GM12878 (cell line): Measurements from ENCODE around the gene KCND3. TPM values are rescaled to one million over a fixed set of nuclear protein-coding genes. Genes with fewer than 3 reads are reported as not detected.

Experiments
- ATAC-seq: fragments of 200-7000 bp; cut with Tn5 transposase; 3 replicates; pipeline ENCODE4 v1.9.1; 2020; ENCODE audit warnings: mild to moderate bottlenecking, moderate library complexity
- BruUV-seq: library from RNA; stranded (reverse); fragments of 400-500 nt; replicated peaks from 2 replicates; lab custom pipeline; 2021; lab: Mats Ljungman, UMichigan
- CTCF ChIA-PET: fragments of 300-600 bp; sonication (Branson Sonifier 250); formaldehyde crosslinking; extraction: SDS; loops from one replicate; lab custom pipeline; 2021; ENCODE audit warnings: inconsistent platforms; lab: Yijun Ruan, JAX
- POLR2A ChIA-PET: fragments of 350-600 bp; formaldehyde crosslinking; extraction: SDS; loops from one replicate; lab custom pipeline; 2021; ENCODE audit warnings: inconsistent platforms; lab: Charles Lee
- RAD21 ChIA-PET: fragments of 300-600 bp; sonication (Branson Sonifier 250); formaldehyde crosslinking; loops from one replicate; lab custom pipeline; 2023; ENCODE audit warnings: antibody characterized with exemption; ENCODE audit not compliant: unreplicated experiment; lab: Charles Lee
- SMC1A ChIA-PET: fragments of 300-600 bp; sonication (Branson Sonifier 250); formaldehyde crosslinking; loops from one replicate; lab custom pipeline; 2023; ENCODE audit not compliant: unreplicated experiment, uncharacterized antibody; lab: Charles Lee
- DNase-seq: peaks from one replicate; pipeline ENCODE4 v3.0.0-alpha.2; 2011; ENCODE audit warnings: low read depth, low spot score
- FAIRE-seq: peaks from 3 replicates; lab custom pipeline; 2011; peaks lifted over from hg19 to GRCh38; lab: Jason Lieb, UNC
- H2AFZ ChIP-seq: 2 replicates; pipeline ENCODE4 v1.6.0; 2011; ENCODE audit warnings: low read depth, low read length, control low read depth; ENCODE audit not compliant: control insufficient read depth
- H3K27ac ChIP-seq: 2 replicates; pipeline ENCODE4 v1.5.1; 2011; ENCODE audit warnings: control low read depth; ENCODE audit not compliant: control insufficient read depth, insufficient read depth
- H3K27me3 ChIP-seq, 2 experiments: replicated peaks in 1 of 2; 2 replicates each; pipeline versions ENCODE4 v1.6.0 to v1.6.1; 2011; ENCODE audit warnings: low read length in 1 of 2; ENCODE audit not compliant: control insufficient read depth in 2 of 2, insufficient read depth in 2 of 2
- H3K36me3 ChIP-seq, 2 experiments: 2 replicates each; pipeline ENCODE4 v1.5.1; 2011; ENCODE audit warnings: low read length in 1 of 2; ENCODE audit not compliant: control insufficient read depth in 2 of 2, insufficient read depth in 2 of 2
- H3K4me1 ChIP-seq: 2 replicates; pipeline ENCODE4 v1.6.1; 2011; ENCODE audit warnings: mild to moderate bottlenecking, low read length, moderate library complexity, mixed read lengths; ENCODE audit not compliant: control insufficient read depth, insufficient read depth
- H3K4me2 ChIP-seq: 2 replicates; pipeline ENCODE4 v1.6.0; 2011; ENCODE audit warnings: control low read depth; ENCODE audit not compliant: control insufficient read depth, insufficient read depth
- H3K4me3 ChIP-seq: fragments of 200-600 bp; sonication (generic); 2 replicates; pipeline ENCODE4 v1.5.1; 2016
- H3K79me2 ChIP-seq: 2 replicates; pipeline ENCODE4 v1.6.0; 2011; ENCODE audit warnings: low read length; ENCODE audit not compliant: control insufficient read depth, insufficient read depth
- H3K9ac ChIP-seq: 2 replicates; pipeline ENCODE4 v1.8.0; 2011; ENCODE audit warnings: low read length, control low read depth, mixed read lengths; ENCODE audit not compliant: control insufficient read depth, insufficient read depth
- H3K9me3 ChIP-seq: replicated peaks from 3 replicates; pipeline ENCODE4 v1.5.1; 2011; ENCODE audit warnings: mild to moderate bottlenecking, low read length; ENCODE audit not compliant: control insufficient read depth, insufficient read depth
- H4K20me1 ChIP-seq: 2 replicates; pipeline ENCODE4 v1.6.0; 2011; ENCODE audit not compliant: control insufficient read depth, insufficient read depth
- ATF7 ChIP-seq: fragments of 450-650 bp; IDR thresholded peaks from 2 replicates; pipeline ENCODE4 v1.6.1; 2016; ENCODE audit warnings: low read depth, mild to moderate bottlenecking
- BHLHE40 ChIP-seq, 2 experiments: fragments of 450-650 bp in 1 of 2; IDR thresholded peaks; 2 replicates each; pipeline ENCODE4 v1.6.1; 2011 to 2017; ENCODE audit warnings: low read depth in 2 of 2, borderline replicate concordance in 1 of 2, improper control_type of control experiment in 1 of 2, low read length in 1 of 2, mild to moderate bottlenecking in 1 of 2
- CHD4 ChIP-seq: fragments of 200-600 bp; sonication (generic); IDR thresholded peaks from 2 replicates; pipeline ENCODE4 v1.6.1; 2016; ENCODE audit warnings: mild to moderate bottlenecking
- CREM ChIP-seq: IDR thresholded peaks from 2 replicates; pipeline ENCODE4 v1.6.1; 2014; ENCODE audit warnings: antibody characterized with exemption, low read depth
- EP300 ChIP-seq, 2 experiments: fragments of 150-350 bp in 1 of 2; IDR thresholded peaks; 2 replicates each; pipeline ENCODE4 v1.6.1; 2011 to 2012; ENCODE audit warnings: low read depth in 2 of 2, low read length in 2 of 2, borderline replicate concordance in 1 of 2, improper control_type of control experiment in 1 of 2, inconsistent platforms in 1 of 2; ENCODE audit not compliant: control insufficient read depth in 1 of 2
- HDAC6 ChIP-seq: fragments of 200-600 bp; sonication (generic); IDR thresholded peaks from one replicate; pipeline ENCODE4 v1.8.0; 2017; ENCODE audit warnings: antibody characterized with exemption; ENCODE audit not compliant: unreplicated experiment
- POLR2AphosphoS2 ChIP-seq: IDR thresholded peaks from 2 replicates; pipeline ENCODE4 v1.6.1; 2011; ENCODE audit warnings: low read depth, mild to moderate bottlenecking, low read length, improper control_type of control experiment, moderate library complexity
- SKIL ChIP-seq: fragments of 450-650 bp; IDR thresholded peaks from 2 replicates; pipeline ENCODE4 v1.6.1; 2017; ENCODE audit warnings: mild to moderate bottlenecking, low read depth, inconsistent platforms; ENCODE audit not compliant: poor library complexity, severe bottlenecking
- SREBF2 ChIP-seq: IDR thresholded peaks from 2 replicates; pipeline ENCODE4 v1.6.1; 2012; ENCODE audit warnings: mild to moderate bottlenecking, low read length
- SRF ChIP-seq, 2 experiments: IDR thresholded peaks; 2 replicates each; pipeline ENCODE4 v1.6.1; 2011; ENCODE audit warnings: low read depth in 2 of 2, low read length in 2 of 2, mild to moderate bottlenecking in 1 of 2, moderate library complexity in 1 of 2
- TARDBP ChIP-seq: IDR thresholded peaks from 2 replicates; pipeline ENCODE4 v1.6.1; 2016; ENCODE audit warnings: borderline replicate concordance
- TBL1XR1 ChIP-seq: IDR thresholded peaks from 2 replicates; pipeline ENCODE4 v1.6.1; 2012; ENCODE audit warnings: low read depth, low read length, improper control_type of control experiment
- TCF3 ChIP-seq: IDR thresholded peaks from 2 replicates; pipeline ENCODE4 v1.6.1; 2012; ENCODE audit warnings: low read depth, mild to moderate bottlenecking, low read length, borderline replicate concordance; ENCODE audit not compliant: insufficient read depth
- WGBS: methylation state at CpG from one replicate; pipeline ENCODE4 v1.1.6; 2016; ENCODE audit warnings: low lambda C conversion rate; ENCODE audit not compliant: insufficient replicate concordance, insufficient coverage; ENCODE audit errors: missing lambda C conversion rate; 5-methylcytosine and 5-hydroxymethylcytosine counted together
- in situ Hi-C: fragments of 300-500 bp; cut with MboI; formaldehyde crosslinking; loops from 9 replicates; pipeline ENCODE4 v1.14.3; 2018; ENCODE audit warnings: mixed read lengths
- intact Hi-C: fragments of 100-400 bp; cut with micrococcal nuclease; formaldehyde crosslinking; loops from one replicate; pipeline ENCODE4 v1.14.2; 2022; ENCODE audit not compliant: unreplicated experiment
- polyA plus RNA-seq, 11 experiments: library from polyadenylated mRNA; depleted of rRNA in 4 of 11; unstranded in 6 of 11; stranded (reverse) in 5 of 11; fragments of >200 nt; fragmentation: Nextera tagmentation in 4 of 11; fragmentation: Illumina TruSeq in 1 of 11; extraction: Ambion mirVana in 4 of 11; extraction: Trizol in 1 of 11; gene quantifications; 1 replicate in 1 of 11; 2 replicates in 10 of 11; pipeline versions ENCODE4 v1.2.1 to v1.2.3, GENCODE V29; 2011 to 2016; ENCODE audit warnings: inconsistent platforms in 2 of 11, missing spikeins in 2 of 11, low read depth in 1 of 11
- total RNA-seq, 4 experiments: library from RNA; depleted of rRNA in 3 of 4; stranded (reverse); fragments of >200 nt in 3 of 4; fragmentation: Illumina TruSeq in 1 of 4; extraction: Trizol in 1 of 4; gene quantifications; 2 replicates each; pipeline versions ENCODE4 v1.2.1 to v1.2.3, GENCODE V29; 2013 to 2021

Gene KCND3
- total and polyA plus RNA-seq, 10 of the 15 experiments (the other 5 are each of a cell fraction or from before 2014, with no cell fraction given), result 0.02 TPM; not detected in 9

GRCh38 chr1:111934106-111934852, 55.2 kb downstream of the KCND3 start:
- intact Hi-C loops (no loop called here), in situ Hi-C loops (no loop called here)
- no peaks in the 10 kb centered on the region for H3K4me1 ChIP-seq
- no peak overlapping the region for H3K4me2 ChIP-seq
- ATAC-seq, result no peak
- no peak for DNase-seq
- WGBS, result 28% methylated on average over 10 of the region's 10 CpGs
- H3K9me3 ChIP-seq, result no peaks in the 10 kb centered on the region
- ChIA-PET POLR2A (no interaction called here), RAD21 (no interaction called here), CTCF (no interaction called here), SMC1A (no interaction called here)
- no peak overlapping the region for H3K4me3 ChIP-seq
- BruUV-seq, result no TSS peak
- H4K20me1 ChIP-seq, result no peaks in the 10 kb centered on the region
- no peak overlapping the region for H2AFZ ChIP-seq
- no peak overlapping the region for H3K27ac ChIP-seq
- no peak overlapping the region for H3K9ac ChIP-seq
- H3K27me3 ChIP-seq, result no peaks in the 10 kb centered on the region; a peak in 2 of 4 replicates
- FAIRE-seq, result no peak
- TF ChIP-seq SRF (IDR thresholded peaks at IDR 0.05; ENCODE audit: low read depth in 2 of 2, low read length in 2 of 2) (no peak), HDAC6 (no peak), ATF7 (no peak), TARDBP (no peak)
- H3K36me3 ChIP-seq, result no peaks in the 10 kb centered on the region
- H3K79me2 ChIP-seq, result no peaks in the 10 kb centered on the region

- DNase-seq (no peak), ATAC-seq (no peak), FAIRE-seq (no peak)
- no peak overlapping the region for H3K4me3 ChIP-seq
- no peak overlapping the region for H3K9ac ChIP-seq
- 0% methylated on average over 3 of the region's 3 CpGs for WGBS
- no peaks in the 10 kb centered on the region for H3K9me3 ChIP-seq
- no peak overlapping the region for H3K27ac ChIP-seq
- H3K4me2 ChIP-seq, result no peak overlapping the region
- no peaks in the 10 kb centered on the region for H3K79me2 ChIP-seq
- POLR2A ChIA-PET, result no interaction called here
- no peaks in the 10 kb centered on the region for H3K4me1 ChIP-seq
- RAD21 ChIA-PET, result no interaction called here
- no peaks in the 10 kb centered on the region for H3K36me3 ChIP-seq
- no peak for TF ChIP-seq BHLHE40 (IDR thresholded peaks at IDR 0.05; ENCODE audit: borderline replicate concordance in 1 of 2, low read depth in 2 of 2, low read length in 1 of 2)
- TF ChIP-seq EP300 (IDR thresholded peaks at IDR 0.05; ENCODE audit: borderline replicate concordance in 1 of 2, control insufficient read depth in 1 of 2, low read depth in 2 of 2, low read length in 2 of 2), result no peak
- TF ChIP-seq CREM, result no peak
- TF ChIP-seq CHD4, result no peak
- no peak for TF ChIP-seq TCF3
- no peak for TF ChIP-seq POLR2AphosphoS2
- TF ChIP-seq TBL1XR1, result no peak
- TF ChIP-seq SKIL, result no peak
- no peak for TF ChIP-seq SREBF2
- no TSS peak for BruUV-seq
- intact Hi-C loops, result no loop called here
- SMC1A ChIA-PET, result no interaction called here
- CTCF ChIA-PET, result interaction anchor here (0.6 kb wide), 1 partner anchor 38 kb away, joined by 4 read pairs; no protein-coding TSS in a partner anchor
- H3K27me3 ChIP-seq, result no peaks in the 10 kb centered on the region; a peak in 2 of 4 replicates
- no peaks in the 10 kb centered on the region for H4K20me1 ChIP-seq
- in situ Hi-C loops, result no loop called here
- no peak overlapping the region for H2AFZ ChIP-seq
Measured at GRCh38 chr1:111930356-111930755, 59.1 kb downstream of the KCND3 start.
